ENCODE results near the gene FZD10.

FZD10 gene

DNA sequence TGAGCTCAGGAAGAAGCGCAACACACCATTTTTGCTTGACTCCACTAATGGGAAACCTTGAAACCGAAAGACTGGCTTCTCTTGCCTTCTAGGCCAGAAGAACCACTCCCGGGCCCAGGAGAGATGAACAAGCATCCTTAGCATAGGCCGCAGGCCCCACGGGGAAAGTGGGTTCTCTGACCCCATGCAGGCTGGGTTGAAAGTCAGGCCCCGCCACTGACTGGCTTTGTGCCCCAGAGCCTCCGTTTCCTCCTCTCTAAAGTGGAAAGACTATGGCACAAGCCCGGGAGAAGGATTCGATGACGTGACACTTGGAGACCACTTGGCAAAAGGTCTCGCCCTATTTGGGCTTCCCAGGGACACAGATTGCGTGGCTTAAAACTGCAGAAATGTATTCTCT is 9.9 kb upstream of the FZD10 start:
- H3K9me3 ChIP-seq (ENCODE audit: low read length): no peaks in the 10 kb centered on the region
- H3K27me3 ChIP-seq (ENCODE audit: insufficient read depth, low read length): no peaks in the 10 kb centered on the region
- no peak overlapping the region for H3K4me3 ChIP-seq (ENCODE audit: low read length)
- H3K36me3 ChIP-seq (ENCODE audit: insufficient read depth, low read length): peaks cover 32% of the 10 kb centered on the region
- H2AFZ ChIP-seq (ENCODE audit: low read depth, low read length): no peak overlapping the region
- H3K4me1 ChIP-seq (ENCODE audit: insufficient read depth, low read length): peaks cover 3% of the 10 kb centered on the region

DNA sequence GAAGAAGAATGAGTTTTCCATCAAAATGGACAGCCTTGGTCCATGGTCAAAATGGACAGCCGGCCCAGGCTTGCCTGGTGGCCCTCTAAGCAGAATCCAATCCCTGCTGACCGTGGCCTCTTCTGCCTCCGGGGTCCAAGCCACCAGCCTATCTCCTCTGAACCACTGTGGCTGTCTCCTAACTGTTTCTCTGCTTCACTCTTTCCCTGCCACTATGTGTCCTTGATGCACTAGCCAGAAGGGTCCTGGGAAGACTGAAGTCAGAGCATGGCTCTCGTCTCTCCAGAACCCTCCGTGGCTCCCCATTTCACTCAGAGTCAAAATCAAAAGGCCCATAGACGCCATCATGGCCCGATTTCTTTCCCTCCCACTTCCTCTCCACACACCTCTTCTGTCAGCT is 8.5 kb upstream of the FZD10 start:
- Histone ChIP-seq H3K4me3 (ENCODE audit: low read length) (no peak overlapping the region), H2AFZ (ENCODE audit: low read depth, low read length) (no peak overlapping the region), H3K4me1 (ENCODE audit: insufficient read depth, low read length) (peaks cover 14% of the 10 kb centered on the region), H3K36me3 (ENCODE audit: insufficient read depth, low read length) (peaks cover 32% of the 10 kb centered on the region), H3K9me3 (ENCODE audit: low read length) (no peaks in the 10 kb centered on the region), H3K27me3 (ENCODE audit: insufficient read depth, low read length) (no peaks in the 10 kb centered on the region)

DNA sequence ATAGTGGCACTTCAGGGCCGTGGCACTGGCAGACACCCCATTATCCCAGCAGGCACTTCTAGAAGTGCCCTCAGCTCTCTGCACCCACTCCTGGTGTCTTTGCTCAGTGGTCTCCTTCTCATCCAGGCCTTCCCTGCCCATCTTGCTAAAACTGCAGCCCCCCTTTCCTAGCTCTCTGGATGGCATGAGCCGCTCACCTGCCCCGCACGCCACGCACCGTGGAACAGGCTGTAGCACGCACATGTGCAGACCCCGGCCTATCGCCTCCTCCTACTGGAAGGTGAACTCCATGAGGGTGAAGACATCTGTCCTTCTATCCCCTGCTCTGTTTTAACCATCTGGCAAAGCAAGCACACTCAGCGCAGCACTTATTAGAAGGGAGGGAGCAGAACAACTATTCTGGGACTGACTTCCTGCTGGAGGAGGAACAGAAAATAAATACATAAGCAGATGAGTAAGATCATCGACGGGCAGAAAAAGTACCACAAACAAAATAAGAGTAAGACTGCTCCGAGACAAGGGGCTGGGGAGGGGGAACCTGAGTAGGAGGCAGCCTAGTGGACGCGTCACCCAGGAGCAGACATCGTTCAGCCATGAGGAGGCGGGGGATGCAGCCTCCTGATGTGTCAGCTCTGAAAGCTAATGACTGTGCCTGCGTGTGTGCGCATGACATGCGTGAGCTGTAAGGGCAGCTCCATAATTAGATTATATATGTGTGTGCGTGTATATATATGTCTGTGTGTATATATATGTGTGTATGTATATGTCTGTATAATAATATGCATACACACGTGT is 7.8 kb upstream of the FZD10 start:
- Histone ChIP-seq H2AFZ (ENCODE audit: low read depth, low read length) (no peak overlapping the region), H3K4me1 (ENCODE audit: insufficient read depth, low read length) (peaks cover 21% of the 10 kb centered on the region), H3K4me3 (ENCODE audit: low read length) (no peak overlapping the region), H3K27me3 (ENCODE audit: insufficient read depth, low read length) (no peaks in the 10 kb centered on the region), H3K36me3 (ENCODE audit: insufficient read depth, low read length) (peaks cover 32% of the 10 kb centered on the region), H3K9me3 (ENCODE audit: low read length) (no peaks in the 10 kb centered on the region)

DNA sequence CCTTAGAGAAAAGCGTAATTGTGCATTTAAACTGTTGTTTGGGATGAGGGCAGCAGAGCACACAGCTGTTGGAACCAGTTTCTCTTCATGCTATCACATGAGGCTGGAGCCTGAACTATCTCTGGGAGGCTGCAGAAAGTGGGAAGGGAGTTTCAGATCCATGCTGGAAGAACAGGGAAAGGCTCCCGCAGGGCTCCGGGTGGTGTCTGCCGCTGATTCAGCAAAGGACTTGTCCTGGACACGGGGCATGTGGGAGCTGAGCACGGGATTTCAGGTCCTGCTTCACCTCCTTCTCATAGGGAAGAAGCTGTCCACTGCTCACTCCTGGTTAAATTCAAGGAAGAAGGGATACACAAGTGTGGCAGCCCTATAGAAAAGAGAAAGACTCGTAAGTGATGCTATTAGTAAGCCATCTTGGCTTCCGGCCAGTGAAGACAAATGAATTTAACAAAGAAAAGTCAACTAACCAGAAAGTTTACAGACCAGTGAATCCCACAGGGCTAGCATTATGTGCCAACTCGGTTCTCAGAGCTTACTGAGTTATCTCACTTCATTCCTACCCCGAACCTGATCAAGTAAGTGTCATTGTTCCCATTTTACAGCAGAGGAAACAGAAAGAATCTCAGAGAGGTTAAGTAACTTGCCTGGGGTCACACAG is 6.7 kb upstream of the FZD10 start:
- H3K9me3 ChIP-seq (ENCODE audit: low read length): no peaks in the 10 kb centered on the region
- H2AFZ ChIP-seq (ENCODE audit: low read depth, low read length): no peak overlapping the region
- H3K36me3 ChIP-seq (ENCODE audit: insufficient read depth, low read length): peaks cover 32% of the 10 kb centered on the region
- H3K4me1 ChIP-seq (ENCODE audit: insufficient read depth, low read length): peaks cover 31% of the 10 kb centered on the region
- H3K27me3 ChIP-seq (ENCODE audit: insufficient read depth, low read length): no peaks in the 10 kb centered on the region
- H3K4me3 ChIP-seq (ENCODE audit: low read length): no peak overlapping the region

DNA sequence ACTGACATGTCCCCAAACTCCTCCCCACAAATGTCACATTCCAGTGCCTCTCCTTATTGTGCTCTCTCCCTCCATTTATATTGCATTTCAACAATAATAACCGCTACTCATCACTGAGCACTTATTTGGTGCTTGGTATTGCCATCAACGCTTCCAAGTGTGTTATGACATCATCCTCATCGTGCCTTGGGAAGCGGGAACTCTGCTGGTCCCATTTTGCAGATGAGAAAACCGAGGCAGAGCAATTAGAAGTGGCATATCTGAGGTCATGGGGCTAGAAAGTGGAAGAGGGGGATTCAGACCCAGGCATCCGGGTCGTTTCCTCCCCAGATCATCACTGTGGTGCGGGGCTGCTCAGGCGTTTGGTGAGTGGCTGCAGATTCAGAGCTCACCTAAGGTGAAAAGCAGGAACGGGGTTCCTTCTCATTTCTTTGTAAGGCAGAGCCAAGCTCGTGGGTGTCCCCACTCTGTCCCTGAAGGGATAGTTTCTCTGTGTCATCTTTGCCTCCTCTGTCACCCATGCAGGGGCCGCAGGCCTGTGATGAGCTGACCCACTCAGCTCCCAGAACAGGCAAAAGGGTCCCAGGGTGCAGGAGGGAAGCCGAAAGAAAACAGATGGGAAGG is 5.5 kb upstream of the FZD10 start:
- no peak overlapping the region for H2AFZ ChIP-seq (ENCODE audit: low read depth, low read length)
- no peak overlapping the region for H3K4me3 ChIP-seq (ENCODE audit: low read length)
- no peaks in the 10 kb centered on the region for H3K9me3 ChIP-seq (ENCODE audit: low read length)
- H3K36me3 ChIP-seq (ENCODE audit: insufficient read depth, low read length): peaks cover 27% of the 10 kb centered on the region
- H3K4me1 ChIP-seq (ENCODE audit: insufficient read depth, low read length): peaks cover 32% of the 10 kb centered on the region
- H3K27me3 ChIP-seq (ENCODE audit: insufficient read depth, low read length): no peaks in the 10 kb centered on the region

DNA sequence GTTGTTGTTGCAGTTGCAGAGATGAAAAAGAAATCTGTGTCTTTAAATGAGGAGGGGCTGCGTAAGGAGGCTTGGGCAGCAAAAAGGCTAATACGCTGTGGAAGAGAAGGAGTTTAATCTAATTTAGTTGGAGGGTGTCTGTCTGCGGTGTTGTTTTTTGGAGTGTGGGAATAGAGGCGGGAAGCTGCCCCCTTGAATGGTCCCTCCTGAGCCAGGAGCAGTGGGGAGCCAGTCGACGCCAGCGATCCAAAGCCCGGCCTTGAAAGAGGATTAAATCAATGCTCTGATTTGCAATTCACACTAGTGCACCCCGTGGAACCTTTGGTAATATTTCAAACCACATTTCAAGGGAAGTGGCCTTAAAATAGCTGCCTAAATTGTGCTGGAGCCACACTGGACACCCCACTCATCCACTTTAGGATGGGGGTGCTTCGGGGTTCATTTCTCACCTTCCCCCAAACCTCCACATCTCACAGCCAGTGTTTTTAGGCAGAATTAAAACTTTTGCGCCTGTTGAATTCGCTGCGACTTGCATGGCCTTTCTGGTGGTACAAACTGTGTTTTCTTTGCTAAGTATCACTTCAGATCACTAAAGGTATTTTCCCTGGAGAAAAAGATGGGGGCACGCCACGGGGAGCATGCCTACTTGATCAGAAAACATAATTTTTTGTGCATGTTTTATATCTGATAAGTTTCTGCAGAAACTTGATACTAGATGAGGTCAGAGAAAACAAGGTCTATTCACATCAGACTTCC is 4.1 kb upstream of the FZD10 start:
- Histone ChIP-seq H3K9me3 (ENCODE audit: low read length) (no peaks in the 10 kb centered on the region), H3K4me1 (ENCODE audit: insufficient read depth, low read length) (peaks cover 35% of the 10 kb centered on the region), H3K4me3 (ENCODE audit: low read length) (peak overlapping the region; percentile 77), H3K27me3 (ENCODE audit: insufficient read depth, low read length) (no peaks in the 10 kb centered on the region), H2AFZ (ENCODE audit: low read depth, low read length) (no peak overlapping the region), H3K36me3 (ENCODE audit: insufficient read depth, low read length) (peaks cover 17% of the 10 kb centered on the region)

DNA sequence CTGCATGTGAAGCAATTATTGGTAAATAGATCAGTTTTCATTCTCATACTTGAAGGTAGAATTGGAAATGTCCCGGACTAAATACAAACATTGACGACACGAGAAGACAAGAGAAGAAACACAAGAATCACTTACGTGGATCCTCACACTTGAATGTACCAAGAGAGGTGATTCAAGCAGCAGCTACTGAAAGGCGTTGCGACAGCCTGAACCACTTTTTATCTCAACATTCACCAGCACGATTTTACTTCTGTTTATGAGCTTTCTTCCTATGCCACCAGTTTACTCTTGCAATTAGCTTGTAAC is 3.6 kb upstream of the FZD10 start:
- no peak overlapping the region for H2AFZ ChIP-seq (ENCODE audit: low read depth, low read length)
- H3K27me3 ChIP-seq (ENCODE audit: insufficient read depth, low read length): no peaks in the 10 kb centered on the region
- H3K36me3 ChIP-seq (ENCODE audit: insufficient read depth, low read length): peaks cover 16% of the 10 kb centered on the region
- H3K4me3 ChIP-seq (ENCODE audit: low read length): peak overlapping the region; percentile 77
- peaks cover 35% of the 10 kb centered on the region for H3K4me1 ChIP-seq (ENCODE audit: insufficient read depth, low read length)
- peaks cover under 1% of the 10 kb centered on the region for H3K9me3 ChIP-seq (ENCODE audit: low read length)

DNA sequence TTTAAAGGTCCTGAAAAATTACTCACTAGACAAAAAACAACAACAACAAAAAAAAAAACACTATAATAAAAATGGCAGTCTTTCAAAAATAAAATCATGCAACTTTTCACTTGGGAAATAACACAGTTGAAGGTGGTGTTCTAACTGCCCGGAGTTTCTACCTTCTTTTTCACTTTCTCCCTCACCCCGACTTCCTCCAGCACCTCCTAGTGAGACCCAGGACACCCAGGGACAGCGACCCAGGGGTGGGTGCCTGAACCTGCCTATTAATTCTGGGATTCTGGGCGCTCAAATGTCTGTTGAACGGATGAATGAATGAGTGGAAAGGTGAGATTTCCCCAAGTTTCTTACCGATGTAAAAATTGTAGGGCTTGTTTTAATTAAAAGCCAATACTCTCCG is 2.0 kb upstream of the FZD10 start:
- Histone ChIP-seq H3K4me1 (ENCODE audit: insufficient read depth, low read length) (peaks cover 42% of the 10 kb centered on the region), H3K27me3 (ENCODE audit: insufficient read depth, low read length) (no peaks in the 10 kb centered on the region), H3K36me3 (ENCODE audit: insufficient read depth, low read length) (peaks cover 2% of the 10 kb centered on the region)

DNA sequence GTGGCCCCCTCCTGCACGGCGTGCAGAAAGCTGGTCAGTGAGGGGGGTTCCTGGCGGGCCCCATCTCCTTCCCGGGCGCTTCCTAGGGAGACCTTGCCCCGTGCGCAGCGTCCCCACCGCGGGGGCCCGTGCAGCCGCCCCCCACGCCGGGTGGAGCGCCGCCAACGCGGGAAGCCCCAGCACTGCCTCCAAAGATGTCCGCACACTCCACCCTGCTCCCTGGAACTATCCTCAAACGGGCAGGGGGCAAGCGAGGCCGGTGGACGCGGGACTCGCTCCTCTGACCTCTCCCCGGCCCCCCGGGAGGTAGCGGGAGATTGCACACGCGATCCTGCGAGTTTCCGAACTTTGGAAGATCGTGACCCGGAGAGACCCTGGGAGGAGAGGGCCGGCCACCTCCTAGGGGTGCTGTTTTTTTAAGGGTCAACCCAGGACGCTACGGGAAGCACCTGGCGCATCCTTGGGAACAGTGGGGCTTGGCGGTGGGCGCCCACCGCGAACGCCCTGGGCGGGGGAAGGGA is 1.5 kb upstream of the FZD10 start:
- peaks cover under 1% of the 10 kb centered on the region for H3K36me3 ChIP-seq (ENCODE audit: insufficient read depth, low read length)
- peak overlapping the region; percentile 77 for H3K4me3 ChIP-seq (ENCODE audit: low read length)
- no peaks in the 10 kb centered on the region for H3K27me3 ChIP-seq (ENCODE audit: insufficient read depth, low read length)
- H3K9me3 ChIP-seq (ENCODE audit: low read length): peaks cover 9% of the 10 kb centered on the region
- peaks cover 47% of the 10 kb centered on the region for H3K4me1 ChIP-seq (ENCODE audit: insufficient read depth, low read length)
- no peak overlapping the region for H2AFZ ChIP-seq (ENCODE audit: low read depth, low read length)

More for the DNA sequence above, 2.0 kb upstream of the FZD10 start:
- Histone ChIP-seq H2AFZ (ENCODE audit: low read depth, low read length) (no peak overlapping the region), H3K9me3 (ENCODE audit: low read length) (peaks cover 9% of the 10 kb centered on the region), H3K4me3 (ENCODE audit: low read length) (peak overlapping the region; percentile 77)

DNA sequence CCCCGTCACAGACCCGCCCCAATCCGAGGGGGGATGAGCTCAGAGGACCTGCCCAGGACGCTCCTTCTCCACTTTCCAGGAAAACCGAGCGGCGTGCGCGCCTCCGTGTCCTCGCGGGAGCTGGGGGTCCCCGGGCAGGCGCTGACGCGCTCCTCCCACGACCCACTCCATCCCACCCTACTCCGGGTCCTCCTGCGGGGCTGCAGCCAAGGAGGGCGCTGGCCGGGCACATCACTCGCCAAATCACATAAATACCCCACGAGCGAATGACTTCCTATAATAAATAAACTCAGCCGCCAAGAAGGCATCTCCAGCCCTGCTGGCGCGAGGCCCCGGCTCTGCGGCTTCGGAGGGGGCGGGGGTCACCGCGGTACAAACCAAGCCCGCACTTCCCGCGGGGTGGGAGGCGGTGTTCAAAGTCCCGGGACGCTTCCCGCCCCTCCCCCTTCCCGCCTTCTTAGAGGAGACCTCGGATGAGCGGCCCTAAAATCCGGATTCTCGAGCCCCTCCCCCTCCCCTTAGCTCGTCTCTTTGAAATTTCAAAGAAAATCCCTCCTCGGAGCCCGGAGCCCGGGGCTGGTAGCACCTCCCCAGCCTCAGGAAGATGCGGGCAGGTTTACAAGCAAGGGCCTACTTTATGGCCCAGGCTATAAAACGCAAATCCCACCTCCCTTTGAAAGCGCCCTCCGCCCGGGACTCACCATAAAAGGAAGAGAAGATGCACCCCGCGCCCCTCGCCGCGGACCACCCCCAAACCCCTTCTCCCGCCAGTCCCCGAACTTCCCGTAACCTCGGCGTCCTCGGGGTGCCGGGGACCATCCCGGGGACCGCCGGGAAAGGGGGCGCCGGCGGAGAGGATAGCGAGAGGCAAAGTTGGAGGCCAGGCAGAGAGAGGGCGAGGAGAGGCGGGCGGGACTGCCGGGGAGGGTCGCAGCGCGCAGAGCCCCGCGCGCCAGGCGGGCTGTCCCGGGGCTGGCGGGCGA is 712 bp upstream of the FZD10 start:
- peaks cover 9% of the 10 kb centered on the region for H3K9me3 ChIP-seq (ENCODE audit: low read length)
- H3K4me3 ChIP-seq (ENCODE audit: low read length): peak overlapping the region; percentile 77
- peaks cover 3% of the 10 kb centered on the region for H3K36me3 ChIP-seq (ENCODE audit: insufficient read depth, low read length)
- no peaks in the 10 kb centered on the region for H3K27me3 ChIP-seq (ENCODE audit: insufficient read depth, low read length)
- H3K4me1 ChIP-seq (ENCODE audit: insufficient read depth, low read length): peaks cover 49% of the 10 kb centered on the region
- H2AFZ ChIP-seq (ENCODE audit: low read depth, low read length): peak overlapping the region; percentile 93

DNA sequence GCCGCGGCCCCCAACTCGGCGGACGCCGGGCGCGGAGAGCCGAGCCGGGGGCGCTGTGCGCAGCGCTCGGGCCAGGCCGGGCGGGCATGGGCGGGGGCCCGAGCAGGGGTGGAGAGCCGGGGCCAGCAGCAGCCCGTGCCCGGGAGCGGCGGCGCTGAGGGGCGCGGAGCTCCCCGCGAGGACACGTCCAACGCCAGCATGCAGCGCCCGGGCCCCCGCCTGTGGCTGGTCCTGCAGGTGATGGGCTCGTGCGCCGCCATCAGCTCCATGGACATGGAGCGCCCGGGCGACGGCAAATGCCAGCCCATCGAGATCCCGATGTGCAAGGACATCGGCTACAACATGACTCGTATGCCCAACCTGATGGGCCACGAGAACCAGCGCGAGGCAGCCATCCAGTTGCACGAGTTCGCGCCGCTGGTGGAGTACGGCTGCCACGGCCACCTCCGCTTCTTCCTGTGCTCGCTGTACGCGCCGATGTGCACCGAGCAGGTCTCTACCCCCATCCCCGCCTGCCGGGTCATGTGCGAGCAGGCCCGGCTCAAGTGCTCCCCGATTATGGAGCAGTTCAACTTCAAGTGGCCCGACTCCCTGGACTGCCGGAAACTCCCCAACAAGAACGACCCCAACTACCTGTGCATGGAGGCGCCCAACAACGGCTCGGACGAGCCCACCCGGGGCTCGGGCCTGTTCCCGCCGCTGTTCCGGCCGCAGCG is 639 bp downstream of the FZD10 start:
- H3K4me3 ChIP-seq (ENCODE audit: low read length): peak overlapping the region; percentile 77

More for the DNA sequence above, 639 bp downstream of the FZD10 start:
- Histone ChIP-seq H3K27me3 (ENCODE audit: insufficient read depth, low read length) (no peaks in the 10 kb centered on the region), H3K36me3 (ENCODE audit: insufficient read depth, low read length) (peaks cover 3% of the 10 kb centered on the region), H2AFZ (ENCODE audit: low read depth, low read length) (peak overlapping the region; percentile 48), H3K9me3 (ENCODE audit: low read length) (peaks cover 9% of the 10 kb centered on the region), H3K4me1 (ENCODE audit: insufficient read depth, low read length) (peaks cover 44% of the 10 kb centered on the region)

Data from neuron (in vitro differentiated cells).